Fibroblast of lung (primary cell): Measurements from ENCODE around the gene TMEM232. TPM values are rescaled to one million over a fixed set of nuclear protein-coding genes. Genes with fewer than 3 reads are reported as not detected.

Experiments used
- DNase-seq, 2 donors: peaks; one replicate each; pipeline versions ENCODE4 v3.0.0 to v3.0.0-alpha.2; 2010; ENCODE audit warnings: low read depth in 2 of 2
- H2AFZ ChIP-seq: 2 replicates; pipeline ENCODE4 v1.5.1; 2012; ENCODE audit warnings: low read length, control low read depth, inconsistent platforms
- H3K27ac ChIP-seq: 2 replicates; pipeline ENCODE4 v1.5.1; 2011; ENCODE audit warnings: low read length, control low read depth; ENCODE audit not compliant: insufficient read depth
- H3K27me3 ChIP-seq: 2 replicates; pipeline ENCODE4 v1.5.1; 2011; ENCODE audit warnings: mild to moderate bottlenecking, low read length; ENCODE audit not compliant: control insufficient read depth, insufficient read depth
- H3K36me3 ChIP-seq: 2 replicates; pipeline ENCODE4 v1.5.1; 2011; ENCODE audit warnings: low read length; ENCODE audit not compliant: control insufficient read depth, insufficient read depth
- H3K4me1 ChIP-seq: 2 replicates; pipeline ENCODE4 v1.5.1; 2011; ENCODE audit warnings: low read length; ENCODE audit not compliant: control insufficient read depth, insufficient read depth; ENCODE audit errors: extremely low read depth
- H3K4me2 ChIP-seq: 2 replicates; pipeline ENCODE4 v1.5.1; 2011; ENCODE audit warnings: low read length, control low read depth; ENCODE audit not compliant: insufficient read depth; ENCODE audit errors: extremely low read depth
- H3K4me3 ChIP-seq, 4 experiments: fragments of 200-600 bp in 1 of 4; sonication (generic) in 1 of 4; replicated peaks in 1 of 4; 2 replicates each; pipeline ENCODE4 v1.5.1; 2011 to 2016; ENCODE audit warnings: low read length in 4 of 4, low read depth in 3 of 4, mild to moderate bottlenecking in 3 of 4, control low read depth in 2 of 4, inconsistent platforms in 1 of 4, mixed read lengths in 1 of 4; ENCODE audit not compliant: insufficient read depth in 1 of 4; ENCODE audit errors: control extremely low read depth in 1 of 4
- H3K79me2 ChIP-seq: 2 replicates; pipeline ENCODE4 v1.5.1; 2012; ENCODE audit warnings: mild to moderate bottlenecking, low read length, inconsistent platforms; ENCODE audit not compliant: control insufficient read depth, insufficient read depth
- H3K9ac ChIP-seq: 2 replicates; pipeline ENCODE4 v1.5.1; 2011; ENCODE audit warnings: mild to moderate bottlenecking, low read length, control low read depth; ENCODE audit not compliant: insufficient read depth
- H3K9me3 ChIP-seq: 2 replicates; pipeline ENCODE4 v1.5.1; 2012; ENCODE audit warnings: low read depth, low read length; ENCODE audit not compliant: control insufficient read depth, insufficient read depth
- H4K20me1 ChIP-seq: 2 replicates; pipeline ENCODE4 v1.5.1; 2011; ENCODE audit warnings: low read length; ENCODE audit not compliant: control insufficient read depth, insufficient read depth; ENCODE audit errors: extremely low read depth
- EZH2 ChIP-seq: IDR thresholded peaks from 2 replicates; pipeline ENCODE4 v1.5.1; 2012; ENCODE audit warnings: low read length, control low read depth, mild to moderate bottlenecking; ENCODE audit errors: missing control alignments
- polyA plus RNA-seq, 2 donors: library from polyadenylated mRNA; depleted of rRNA in 1 of 2; stranded (reverse) in 1 of 2; unstranded in 1 of 2; fragments of >200 nt; gene quantifications; 2 replicates each; pipeline ENCODE4 v1.2.1, GENCODE V29; 2011 to 2012; ENCODE audit warnings: missing spikeins in 1 of 2
- total RNA-seq: library from RNA; depleted of rRNA; stranded (reverse); fragments of >200 nt; gene quantifications from 2 replicates; pipeline ENCODE4 v1.2.1, GENCODE V29; 2014
- TF ChIP-seq, protein P1 (sequence below), 2 donors: IDR thresholded peaks in 1 of 2; conservative IDR thresholded peaks in 1 of 2; 1 replicate in 1 of 2; 2 replicates in 1 of 2; pipeline ENCODE4 v1.5.1; 2011 to 2012; ENCODE audit warnings: low read length in 2 of 2, control low read depth in 1 of 2, inconsistent platforms in 1 of 2, low read depth in 1 of 2, mild to moderate bottlenecking in 1 of 2

Gene TMEM232
- total and polyA plus RNA-seq, 2 donors (not counting 1 experiment from before 2014, with no cell fraction given), result 2.0 to 5.6 TPM

DNA sequence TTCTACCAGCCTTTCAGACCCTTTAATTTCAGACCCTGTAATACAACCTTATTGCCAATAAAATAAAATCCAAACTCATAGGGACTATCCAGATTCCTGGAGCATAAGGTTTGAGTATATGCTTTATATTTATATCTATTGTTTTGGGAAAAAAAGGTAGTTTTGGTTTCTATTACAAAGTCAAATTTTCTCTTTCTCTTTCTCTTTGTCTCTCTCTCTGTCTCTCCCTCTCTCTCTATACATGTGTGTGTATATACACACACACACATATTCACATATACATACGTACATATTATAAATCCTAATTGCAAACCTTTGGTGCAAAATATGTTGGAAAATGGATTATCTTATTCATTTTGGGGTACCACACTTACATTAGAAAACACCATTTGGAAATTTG is 39.0 kb downstream of the TMEM232 start:
- no peak overlapping the region for H3K9ac ChIP-seq
- no peaks in the 10 kb centered on the region for H3K4me1 ChIP-seq
- H3K27ac ChIP-seq, result no peak overlapping the region
- H3K36me3 ChIP-seq, result no peaks in the 10 kb centered on the region
- H2AFZ ChIP-seq, result no peak overlapping the region
- H3K27me3 ChIP-seq, result no peaks in the 10 kb centered on the region
- DNase-seq, result no peak
- no peaks in the 10 kb centered on the region for H3K79me2 ChIP-seq
- no peaks in the 10 kb centered on the region for H3K9me3 ChIP-seq
- no peaks in the 10 kb centered on the region for H4K20me1 ChIP-seq
- no peak overlapping the region for H3K4me2 ChIP-seq
- no peak for TF ChIP-seq EZH2
- TF ChIP-seq, protein P1, sequence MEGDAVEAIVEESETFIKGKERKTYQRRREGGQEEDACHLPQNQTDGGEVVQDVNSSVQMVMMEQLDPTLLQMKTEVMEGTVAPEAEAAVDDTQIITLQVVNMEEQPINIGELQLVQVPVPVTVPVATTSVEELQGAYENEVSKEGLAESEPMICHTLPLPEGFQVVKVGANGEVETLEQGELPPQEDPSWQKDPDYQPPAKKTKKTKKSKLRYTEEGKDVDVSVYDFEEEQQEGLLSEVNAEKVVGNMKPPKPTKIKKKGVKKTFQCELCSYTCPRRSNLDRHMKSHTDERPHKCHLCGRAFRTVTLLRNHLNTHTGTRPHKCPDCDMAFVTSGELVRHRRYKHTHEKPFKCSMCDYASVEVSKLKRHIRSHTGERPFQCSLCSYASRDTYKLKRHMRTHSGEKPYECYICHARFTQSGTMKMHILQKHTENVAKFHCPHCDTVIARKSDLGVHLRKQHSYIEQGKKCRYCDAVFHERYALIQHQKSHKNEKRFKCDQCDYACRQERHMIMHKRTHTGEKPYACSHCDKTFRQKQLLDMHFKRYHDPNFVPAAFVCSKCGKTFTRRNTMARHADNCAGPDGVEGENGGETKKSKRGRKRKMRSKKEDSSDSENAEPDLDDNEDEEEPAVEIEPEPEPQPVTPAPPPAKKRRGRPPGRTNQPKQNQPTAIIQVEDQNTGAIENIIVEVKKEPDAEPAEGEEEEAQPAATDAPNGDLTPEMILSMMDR (conservative IDR thresholded peaks at IDR 0.05 in 1 of 2, IDR thresholded peaks at IDR 0.05 in 1 of 2; ENCODE audit: low read depth in 1 of 2, low read length in 2 of 2), result no peak
- H3K4me3 ChIP-seq, result no peak overlapping the region

DNA sequence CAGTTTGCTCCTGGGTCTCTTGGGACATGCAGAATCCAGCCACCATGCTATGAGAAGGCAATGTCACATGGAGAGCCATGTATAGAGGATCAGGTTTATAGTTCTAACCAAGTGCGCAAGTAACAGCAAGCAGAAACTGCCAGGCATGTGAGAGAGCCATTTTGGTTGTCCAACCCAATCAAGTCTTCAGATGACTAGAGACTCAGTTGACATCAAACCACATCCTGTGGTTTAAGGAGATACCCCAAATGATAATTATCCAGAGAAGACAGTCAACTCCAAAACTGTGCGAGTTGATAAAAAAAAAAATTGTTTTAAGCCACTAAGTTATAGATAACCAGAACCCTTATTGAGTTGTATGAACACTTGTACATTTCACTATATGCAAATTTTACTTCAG is 40.2 kb downstream of the TMEM232 start:
- no peaks in the 10 kb centered on the region for H4K20me1 ChIP-seq
- no peaks in the 10 kb centered on the region for H3K9me3 ChIP-seq
- H3K4me1 ChIP-seq, result no peaks in the 10 kb centered on the region
- no peak for TF ChIP-seq EZH2
- TF ChIP-seq, protein P1 (conservative IDR thresholded peaks at IDR 0.05 in 1 of 2, IDR thresholded peaks at IDR 0.05 in 1 of 2; ENCODE audit: low read depth in 1 of 2, low read length in 2 of 2), result no peak
- no peaks in the 10 kb centered on the region for H3K27me3 ChIP-seq
- H3K9ac ChIP-seq, result no peak overlapping the region
- no peak overlapping the region for H3K4me2 ChIP-seq
- H3K79me2 ChIP-seq, result no peaks in the 10 kb centered on the region
- H3K4me3 ChIP-seq, result no peak overlapping the region
- no peak overlapping the region for H2AFZ ChIP-seq
- no peak for DNase-seq
- H3K27ac ChIP-seq, result no peak overlapping the region
- H3K36me3 ChIP-seq, result no peaks in the 10 kb centered on the region

GRCh38 chr5:110681953-110682352 is 44.5 kb downstream of the TMEM232 start:
- H3K27me3 ChIP-seq, result no peaks in the 10 kb centered on the region
- DNase-seq, result no peak
- H2AFZ ChIP-seq, result no peak overlapping the region
- no peak overlapping the region for H3K27ac ChIP-seq
- H3K36me3 ChIP-seq, result no peaks in the 10 kb centered on the region
- TF ChIP-seq EZH2, result no peak
- TF ChIP-seq, protein P1 (conservative IDR thresholded peaks at IDR 0.05 in 1 of 2, IDR thresholded peaks at IDR 0.05 in 1 of 2; ENCODE audit: low read depth in 1 of 2, low read length in 2 of 2), result no peak
- H4K20me1 ChIP-seq, result no peaks in the 10 kb centered on the region
- no peaks in the 10 kb centered on the region for H3K9me3 ChIP-seq
- H3K79me2 ChIP-seq, result no peaks in the 10 kb centered on the region
- no peak overlapping the region for H3K9ac ChIP-seq
- H3K4me2 ChIP-seq, result no peak overlapping the region
- no peaks in the 10 kb centered on the region for H3K4me1 ChIP-seq
- no peak overlapping the region for H3K4me3 ChIP-seq
